Measurements from ENCODE around the gene MRPS9. TPM values are rescaled to one million over a fixed set of nuclear protein-coding genes. Genes with fewer than 3 reads are reported as not detected.

The MRPS9 gene
- polyA plus RNA-seq, 1 donor from 2014 or later = 43.5 TPM

GRCh38 chr2:105042189-105042588 is 4.3 kb downstream of the MRPS9 start:
- Histone ChIP-seq H2AFZ (ENCODE audit: low read depth, low read length) (no peak overlapping the region), H3K79me2 (replicated peaks; ENCODE audit: insufficient read depth, low read length) (peaks cover 52% of the 10 kb centered on the region), H4K20me1 (ENCODE audit: insufficient read depth) (no peaks in the 10 kb centered on the region), H3K9me3 (ENCODE audit: low read length) (no peaks in the 10 kb centered on the region), H3K36me3 (ENCODE audit: insufficient read depth, low read length) (no peaks in the 10 kb centered on the region), H3K27me3 (ENCODE audit: insufficient read depth, low read depth, low read length) (no peaks in the 10 kb centered on the region), H3K9me2 (ENCODE audit: insufficient read depth, low read length) (no peaks in the 10 kb centered on the region), H3F3A (ENCODE audit: insufficient read depth, low read length, poor library complexity, severe bottlenecking) (peaks cover 5% of the 10 kb centered on the region), H3K4me2 (ENCODE audit: low read length) (no peak overlapping the region), H3K4me3 (ENCODE audit: low read length) (no peak overlapping the region), H3K27ac (ENCODE audit: low read length) (no peak overlapping the region), H3K9ac (ENCODE audit: low read length) (no peak overlapping the region)
- TF ChIP-seq EP300 (conservative IDR thresholded peaks at IDR 0.05; ENCODE audit: poor library complexity, severe bottlenecking) (no peak), POLR2AphosphoS5 (IDR thresholded peaks at IDR 0.05) (no peak), SMC3 (conservative IDR thresholded peaks at IDR 0.05; ENCODE audit: poor library complexity) (no peak), MXI1 (conservative IDR thresholded peaks at IDR 0.05; ENCODE audit: poor library complexity, severe bottlenecking) (no peak), RAD21 (conservative IDR thresholded peaks at IDR 0.05) (no peak), EZH2 (IDR thresholded peaks at IDR 0.05; ENCODE audit: borderline replicate concordance, insufficient read depth, low read length, poor library complexity, severe bottlenecking) (no peak), TAF1 (IDR thresholded peaks at IDR 0.05; ENCODE audit: low read depth) (no peak), CTCF (IDR thresholded peaks at IDR 0.05; ENCODE audit: poor library complexity, severe bottlenecking) (no peak), REST (IDR thresholded peaks at IDR 0.05; ENCODE audit: borderline replicate concordance) (no peak)

GRCh38 chr2:105052773-105053172 is 14.9 kb downstream of the MRPS9 start:
- Histone ChIP-seq H3K79me2 (replicated peaks; ENCODE audit: insufficient read depth, low read length) (peaks cover 3% of the 10 kb centered on the region), H4K20me1 (ENCODE audit: insufficient read depth) (no peaks in the 10 kb centered on the region)

More at GRCh38 chr2:105052773-105053172, 14.9 kb downstream of the MRPS9 start:
- no peak overlapping the region for H3K4me3 ChIP-seq (ENCODE audit: low read length)
- TF ChIP-seq CTCF (IDR thresholded peaks at IDR 0.05; ENCODE audit: poor library complexity, severe bottlenecking) (no peak), POLR2AphosphoS5 (IDR thresholded peaks at IDR 0.05) (no peak), EZH2 (IDR thresholded peaks at IDR 0.05; ENCODE audit: borderline replicate concordance, insufficient read depth, low read length, poor library complexity, severe bottlenecking) (no peak), RAD21 (conservative IDR thresholded peaks at IDR 0.05) (no peak), EP300 (conservative IDR thresholded peaks at IDR 0.05; ENCODE audit: poor library complexity, severe bottlenecking) (no peak), SMC3 (conservative IDR thresholded peaks at IDR 0.05; ENCODE audit: poor library complexity) (no peak), TAF1 (IDR thresholded peaks at IDR 0.05; ENCODE audit: low read depth) (no peak), MXI1 (conservative IDR thresholded peaks at IDR 0.05; ENCODE audit: poor library complexity, severe bottlenecking) (no peak), REST (IDR thresholded peaks at IDR 0.05; ENCODE audit: borderline replicate concordance) (no peak)
- no peak overlapping the region for H3K4me2 ChIP-seq (ENCODE audit: low read length)
- no peaks in the 10 kb centered on the region for H3K9me2 ChIP-seq (ENCODE audit: insufficient read depth, low read length)
- H3K27me3 ChIP-seq (ENCODE audit: insufficient read depth, low read depth, low read length) = no peaks in the 10 kb centered on the region
- peaks cover 5% of the 10 kb centered on the region for H3K9me3 ChIP-seq (ENCODE audit: low read length)
- H2AFZ ChIP-seq (ENCODE audit: low read depth, low read length) = no peak overlapping the region
- H3K36me3 ChIP-seq (ENCODE audit: insufficient read depth, low read length) = no peaks in the 10 kb centered on the region
- H3F3A ChIP-seq (ENCODE audit: insufficient read depth, low read length, poor library complexity, severe bottlenecking) = no peaks in the 10 kb centered on the region
- H3K9ac ChIP-seq (ENCODE audit: low read length) = no peak overlapping the region
- H3K27ac ChIP-seq (ENCODE audit: low read length) = no peak overlapping the region

All from neural cell (in vitro differentiated cells).